Breast epithelium (tissue), 4 donors: ENCODE measurements around the gene SSTR5. TPM values are rescaled to one million over a fixed set of nuclear protein-coding genes. Genes with fewer than 3 reads are reported as not detected.

ENCODE experiments used
- DNase-seq, 2 donors: peaks; one replicate each; pipeline ENCODE4 v3.0.0-alpha.2; 2019; ENCODE audit warnings: low spot score in 2 of 2
- H3K27ac ChIP-seq, 2 donors: fragments of 200-600 bp; sonication (generic) in 1 of 2; one replicate each; pipeline ENCODE4 v1.5.1; 2016 to 2019; ENCODE audit warnings: mild to moderate bottlenecking in 1 of 2
- H3K27me3 ChIP-seq, 2 donors: fragments of 200-600 bp; sonication (generic) in 1 of 2; one replicate each; pipeline versions ENCODE4 v1.5.1 to v1.6.0; 2017 to 2019; ENCODE audit warnings: control low read depth in 1 of 2, mild to moderate bottlenecking in 1 of 2
- H3K36me3 ChIP-seq: fragments of 200-600 bp; one replicate; pipeline ENCODE4 v1.5.1; 2019
- H3K4me1 ChIP-seq, 2 donors: fragments of 200-600 bp; sonication (generic); one replicate each; pipeline ENCODE4 v1.5.1; 2016 to 2019; ENCODE audit warnings: control low read depth in 1 of 2
- H3K4me3 ChIP-seq, 3 donors: fragments of 200-600 bp; sonication (generic); 1 replicate in 2 of 3; 2 replicates in 1 of 3; pipeline ENCODE4 v1.5.1; 2016 to 2019; ENCODE audit warnings: mild to moderate bottlenecking in 3 of 3, moderate library complexity in 2 of 3
- H3K9me3 ChIP-seq, 2 donors: fragments of 200-600 bp; sonication (generic) in 1 of 2; one replicate each; pipeline ENCODE4 v1.5.1; 2016 to 2019; ENCODE audit warnings: control low read depth in 1 of 2
- CTCF ChIP-seq, 3 donors: fragments of 450-650 bp; IDR thresholded peaks; one replicate each; pipeline ENCODE4 v1.5.1; 2016 to 2017; ENCODE audit warnings: antibody characterized with exemption in 3 of 3, mild to moderate bottlenecking in 3 of 3, moderate library complexity in 3 of 3
- POLR2A ChIP-seq: fragments of 450-650 bp; IDR thresholded peaks from one replicate; pipeline ENCODE4 v1.6.1; 2016; ENCODE audit warnings: antibody characterized with exemption, mild to moderate bottlenecking, moderate library complexity
- POLR2AphosphoS5 ChIP-seq, 3 donors: sonication (generic); formaldehyde crosslinking; IDR thresholded peaks; one replicate each; pipeline ENCODE4 v1.6.1; 2017; ENCODE audit warnings: antibody characterized with exemption in 3 of 3
- intact Hi-C: fragments of 100-400 bp; cut with DNase I; formaldehyde crosslinking; loops from one replicate; pipeline ENCODE4 v1.15.1; 2023; ENCODE audit warnings: low total_unique reads
- total RNA-seq, 3 donors: library from RNA; depleted of rRNA; stranded (reverse); fragments of >200 nt; gene quantifications; one replicate each; pipeline ENCODE4 v1.1.0, GENCODE V29; 2016

SSTR5 gene
- total RNA-seq, 3 donors from 2014 or later = not detected

GRCh38 chr16:1099189-1100083 is 26.9 kb downstream of the SSTR5 start:
- no peaks in the 10 kb centered on the region for H3K4me1 ChIP-seq
- H3K9me3 ChIP-seq = no peaks in the 10 kb centered on the region
- no peak overlapping the region for H3K27ac ChIP-seq
- no peak for DNase-seq
- no peaks in the 10 kb centered on the region for H3K36me3 ChIP-seq
- H3K4me3 ChIP-seq = no peak overlapping the region
- peaks cover 5 to 97% of the 10 kb centered on the region in 2 donors for H3K27me3 ChIP-seq
- TF ChIP-seq POLR2AphosphoS5 (IDR thresholded peaks at IDR 0.05) = no peak
- TF ChIP-seq POLR2A = no peak
- no peak for TF ChIP-seq CTCF (IDR thresholded peaks at IDR 0.05)
- intact Hi-C loops = no loop called here

- Histone ChIP-seq H3K4me3 (no peak overlapping the region), H3K36me3 (no peaks in the 10 kb centered on the region), H3K4me1 (no peaks in the 10 kb centered on the region), H3K27ac (no peak overlapping the region), H3K27me3 (peaks cover 5 to 97% of the 10 kb centered on the region in 2 donors), H3K9me3 (no peaks in the 10 kb centered on the region)
- no peak for DNase-seq
- no peak for TF ChIP-seq POLR2A
- TF ChIP-seq CTCF (IDR thresholded peaks at IDR 0.05) = no peak
- TF ChIP-seq POLR2AphosphoS5 (IDR thresholded peaks at IDR 0.05) = no peak
- intact Hi-C loops = no loop called here
These were observed 27.7 kb downstream of the SSTR5 start for GRCh38 chr16:1100084-1100800.

GRCh38 chr16:1101133-1101532 is 28.6 kb downstream of the SSTR5 start:
- H3K27ac ChIP-seq = no peak overlapping the region
- no peak for DNase-seq
- H3K4me1 ChIP-seq = no peaks in the 10 kb centered on the region
- no peaks in the 10 kb centered on the region for H3K36me3 ChIP-seq
- H3K4me3 ChIP-seq = no peak overlapping the region
- TF ChIP-seq CTCF (IDR thresholded peaks at IDR 0.05) (no peak), POLR2AphosphoS5 (IDR thresholded peaks at IDR 0.05) (no peak), POLR2A (no peak)
- peaks cover 5 to 97% of the 10 kb centered on the region in 2 donors for H3K27me3 ChIP-seq
- intact Hi-C loops = no loop called here
- no peaks in the 10 kb centered on the region for H3K9me3 ChIP-seq

DNA sequence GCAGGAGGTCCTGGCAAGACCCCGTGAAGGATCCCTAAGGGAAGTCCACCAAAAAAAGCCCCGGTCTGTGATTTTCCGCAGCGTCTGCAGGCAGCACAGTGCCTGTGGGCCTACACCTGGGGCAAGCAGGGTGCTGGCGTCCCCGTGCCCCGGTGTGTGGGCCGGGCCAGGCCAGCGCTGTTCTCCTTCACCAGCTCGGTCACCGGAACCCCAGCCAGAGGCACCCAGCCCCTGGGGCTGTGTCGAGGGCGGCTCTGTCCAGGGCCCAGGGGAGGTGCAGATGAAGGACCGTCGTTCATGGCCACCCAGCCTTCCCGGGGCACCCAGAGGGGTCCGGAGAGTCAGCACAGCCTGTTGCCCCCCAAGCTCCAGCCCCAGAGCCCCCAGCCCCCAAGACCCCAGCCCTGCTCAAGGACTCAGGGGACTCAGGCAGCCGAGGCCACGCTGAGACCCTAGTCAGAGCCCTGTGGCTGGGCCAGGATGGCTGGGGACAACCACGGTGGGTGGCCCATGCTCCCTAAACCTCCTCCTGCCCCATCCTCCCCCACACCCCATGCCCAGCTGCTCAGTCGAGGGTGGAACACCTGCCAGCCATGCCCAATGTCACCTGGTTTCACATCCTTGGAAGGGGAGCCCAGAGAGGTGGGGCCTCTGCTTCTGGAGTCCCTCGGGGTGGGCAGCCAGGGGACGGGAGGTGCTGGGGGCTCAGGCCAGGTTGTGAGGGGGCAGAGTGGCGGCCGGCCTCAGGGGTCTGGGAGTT is 29.2 kb downstream of the SSTR5 start:
- Histone ChIP-seq H3K4me1 (no peaks in the 10 kb centered on the region), H3K27me3 (peaks cover 5 to 97% of the 10 kb centered on the region in 2 donors), H3K4me3 (no peak overlapping the region), H3K36me3 (no peaks in the 10 kb centered on the region), H3K9me3 (no peaks in the 10 kb centered on the region), H3K27ac (no peak overlapping the region)
- DNase-seq = no peak
- no peak for TF ChIP-seq CTCF (IDR thresholded peaks at IDR 0.05)
- TF ChIP-seq POLR2A = no peak
- no peak for TF ChIP-seq POLR2AphosphoS5 (IDR thresholded peaks at IDR 0.05)
- intact Hi-C loops = no loop called here
